ENCODE data around the gene CDH1.

DNA sequence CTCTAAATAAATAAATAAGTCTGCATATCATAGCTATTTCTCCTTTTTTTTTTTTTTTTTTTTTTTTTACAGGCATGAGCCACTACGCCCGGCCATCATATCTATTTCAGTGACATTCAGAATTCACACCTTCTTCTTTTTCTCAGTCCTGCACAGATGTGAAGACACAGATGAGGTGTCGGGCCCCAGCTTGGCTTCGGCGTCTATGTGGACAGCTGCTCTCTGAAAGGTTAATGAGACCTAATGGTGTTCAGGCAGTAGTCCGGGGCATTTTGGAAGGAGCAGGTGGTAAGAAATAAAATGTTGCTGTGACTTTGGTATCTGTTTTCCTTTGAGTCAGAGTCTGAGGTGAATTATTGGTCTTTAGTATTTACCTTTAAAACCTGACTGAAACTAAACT lies 129.8 kb downstream of the CDH1 start:
- TF ChIP-seq POLR2A (IDR thresholded peaks at IDR 0.05) = no peak
- TF ChIP-seq, protein P1, sequence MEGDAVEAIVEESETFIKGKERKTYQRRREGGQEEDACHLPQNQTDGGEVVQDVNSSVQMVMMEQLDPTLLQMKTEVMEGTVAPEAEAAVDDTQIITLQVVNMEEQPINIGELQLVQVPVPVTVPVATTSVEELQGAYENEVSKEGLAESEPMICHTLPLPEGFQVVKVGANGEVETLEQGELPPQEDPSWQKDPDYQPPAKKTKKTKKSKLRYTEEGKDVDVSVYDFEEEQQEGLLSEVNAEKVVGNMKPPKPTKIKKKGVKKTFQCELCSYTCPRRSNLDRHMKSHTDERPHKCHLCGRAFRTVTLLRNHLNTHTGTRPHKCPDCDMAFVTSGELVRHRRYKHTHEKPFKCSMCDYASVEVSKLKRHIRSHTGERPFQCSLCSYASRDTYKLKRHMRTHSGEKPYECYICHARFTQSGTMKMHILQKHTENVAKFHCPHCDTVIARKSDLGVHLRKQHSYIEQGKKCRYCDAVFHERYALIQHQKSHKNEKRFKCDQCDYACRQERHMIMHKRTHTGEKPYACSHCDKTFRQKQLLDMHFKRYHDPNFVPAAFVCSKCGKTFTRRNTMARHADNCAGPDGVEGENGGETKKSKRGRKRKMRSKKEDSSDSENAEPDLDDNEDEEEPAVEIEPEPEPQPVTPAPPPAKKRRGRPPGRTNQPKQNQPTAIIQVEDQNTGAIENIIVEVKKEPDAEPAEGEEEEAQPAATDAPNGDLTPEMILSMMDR (IDR thresholded peaks at IDR 0.05) = no peak
